ENCODE results near the gene COA6. TPM values are rescaled to one million over a fixed set of nuclear protein-coding genes. Genes with fewer than 3 reads are reported as not detected.

Gene COA6, protein sequence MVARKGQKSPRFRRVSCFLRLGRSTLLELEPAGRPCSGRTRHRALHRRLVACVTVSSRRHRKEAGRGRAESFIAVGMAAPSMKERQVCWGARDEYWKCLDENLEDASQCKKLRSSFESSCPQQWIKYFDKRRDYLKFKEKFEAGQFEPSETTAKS
- total RNA-seq (100 to 1,000 TPM in 1 of 5 donors, 10 to 100 TPM in 3, 1 to 10 TPM in 1; 8.1 to 167 (median 23.2) TPM), polyA plus RNA-seq (10 to 100 TPM; 72.0 to 85.2 (median 83.4) TPM)
- long read RNA-seq, donor 1, transcript COA6-203 (3 exons, 710 nt), result major isoform, 12 of 16 reads
- long read RNA-seq, donor 1, partial matches to known transcripts, result 0 of 16 reads
- long read RNA-seq, donor 1, other reads (novel, unspliced or antisense), result 0 of 16 reads
- long read RNA-seq, donor 2, transcript COA6-203 (3 exons, 710 nt), result major isoform, 21 of 27 reads
- long read RNA-seq, donor 2, partial matches to known transcripts, result 0 of 27 reads
- long read RNA-seq, donor 2, other reads (novel, unspliced or antisense), result 0 of 27 reads
- long read RNA-seq, donor 3, transcript COA6-203 (3 exons, 710 nt), result major isoform, 18 of 27 reads
- long read RNA-seq, donor 3, transcript COA6-201 (2 exons, 1,013 nt), result minor isoform, 6 of 27 reads
- long read RNA-seq, donor 3, partial matches to known transcripts, result 0 of 27 reads
- long read RNA-seq, donor 3, other reads (novel, unspliced or antisense), result 0 of 27 reads
- long read RNA-seq, donor 4, partial matches to known transcripts, result 0 of 4 reads
- long read RNA-seq, donor 4, other reads (novel, unspliced or antisense), result 0 of 4 reads
- long read RNA-seq, donor 5, transcript COA6-201 (2 exons, 1,013 nt), result minor isoform, 11 of 32 reads
- long read RNA-seq, donor 5, transcript COA6-203 (3 exons, 710 nt), result major isoform, 18 of 32 reads
- long read RNA-seq, donor 5, partial matches to known transcripts, result 0 of 32 reads
- long read RNA-seq, donor 5, other reads (novel, unspliced or antisense), result 0 of 32 reads
- long read RNA-seq, donor 6, result 0 reads
- long read RNA-seq, donor 7, transcript COA6-201 (2 exons, 1,013 nt), result minor isoform, 11 of 33 reads
- long read RNA-seq, donor 7, transcript COA6-203 (3 exons, 710 nt), result major isoform, 19 of 33 reads
- long read RNA-seq, donor 7, partial matches to known transcripts, result 0 of 33 reads
- long read RNA-seq, donor 7, other reads (novel, unspliced or antisense), result 0 of 33 reads
- long read RNA-seq, donor 8, transcript COA6-202 (3 exons, 641 nt), result minor isoform, 7 of 45 reads
- long read RNA-seq, donor 8, transcript COA6-203 (3 exons, 710 nt), result major isoform, 29 of 45 reads
- long read RNA-seq, donor 8, transcript COA6-201 (2 exons, 1,013 nt), result minor isoform, 9 of 45 reads
- long read RNA-seq, donor 8, partial matches to known transcripts, result 0 of 45 reads
- long read RNA-seq, donor 8, other reads (novel, unspliced or antisense), result 0 of 45 reads
- long read RNA-seq, donor 9, transcript COA6-203 (3 exons, 710 nt), result major isoform, 29 of 50 reads
- long read RNA-seq, donor 9, transcript COA6-201 (2 exons, 1,013 nt), result minor isoform, 12 of 50 reads
- long read RNA-seq, donor 9, partial matches to known transcripts, result 6 of 50 reads
- long read RNA-seq, donor 9, other reads (novel, unspliced or antisense), result 0 of 50 reads
- long read RNA-seq, donor 10, transcript COA6-203 (3 exons, 710 nt), result major isoform, 9 of 11 reads
- long read RNA-seq, donor 10, partial matches to known transcripts, result 0 of 11 reads
- long read RNA-seq, donor 10, other reads (novel, unspliced or antisense), result 0 of 11 reads

DNA sequence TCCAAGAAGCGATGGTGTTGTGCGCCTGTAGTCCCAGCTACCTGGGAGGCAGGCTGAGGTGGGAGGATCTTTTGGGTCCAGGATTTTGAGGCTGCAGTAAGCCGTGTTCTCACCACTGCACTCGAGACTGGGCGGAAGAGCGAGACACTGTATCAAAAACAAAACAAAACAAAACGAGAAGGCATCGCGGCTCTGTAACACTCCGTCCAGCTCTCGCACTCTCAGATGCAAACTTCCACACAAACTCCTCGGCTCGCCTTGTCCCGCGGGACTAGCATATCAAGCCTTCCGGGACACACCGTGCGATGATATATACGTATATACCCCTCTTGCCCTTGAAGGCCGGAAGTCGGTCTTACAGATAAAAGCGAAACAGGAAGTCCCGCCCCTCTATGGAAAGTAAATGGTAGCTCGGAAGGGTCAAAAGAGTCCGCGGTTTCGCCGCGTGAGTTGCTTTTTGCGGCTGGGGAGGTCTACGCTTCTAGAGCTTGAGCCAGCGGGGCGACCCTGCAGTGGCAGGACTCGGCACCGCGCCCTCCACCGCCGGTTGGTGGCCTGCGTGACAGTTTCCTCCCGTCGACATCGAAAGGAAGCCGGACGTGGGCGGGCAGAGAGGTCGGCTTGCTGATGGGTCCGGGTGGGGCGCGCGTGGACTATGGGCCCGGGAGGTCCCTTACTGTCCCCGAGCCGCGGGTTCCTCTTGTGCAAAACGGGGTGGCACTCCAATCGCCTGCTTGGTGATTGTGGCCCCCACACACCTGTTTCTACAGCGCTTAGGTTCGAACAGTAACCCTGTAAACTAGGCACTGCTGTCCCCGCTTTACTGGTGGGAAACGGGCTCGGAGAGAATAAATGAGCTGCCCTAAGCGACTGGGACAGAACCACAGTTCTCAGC, at the start of gene COA6:
Gene COA6 (plus strand): TSS at position 393 of the 895 bp plus-strand sequence. CDS start 11 bp downstream, at position 404.
- H3K4me1 ChIP-seq, result peaks cover 13 to 50% (median 34%) of the 10 kb centered on the region in 4 donors
- no peaks in the 10 kb centered on the region for H3K9me3 ChIP-seq
- peak; percentile 89 to 97 for DNase-seq
- H3K36me3 ChIP-seq, result peaks cover 17 to 33% (median 30%) of the 10 kb centered on the region in 4 donors
- 0 to 1% (median 0%) methylated on average over 35 to 62 of the region's 62 CpGs for WGBS, 5 donors
- TF ChIP-seq POLR2A (IDR thresholded peaks at IDR 0.05) (peak in 1 of 4 donors; percentile 73), POLR2AphosphoS5 (IDR thresholded peaks at IDR 0.05) (peak; percentile 63 to 97 (median 96)), EP300 (IDR thresholded peaks at IDR 0.05) (no peak)
- TF ChIP-seq, protein P1, sequence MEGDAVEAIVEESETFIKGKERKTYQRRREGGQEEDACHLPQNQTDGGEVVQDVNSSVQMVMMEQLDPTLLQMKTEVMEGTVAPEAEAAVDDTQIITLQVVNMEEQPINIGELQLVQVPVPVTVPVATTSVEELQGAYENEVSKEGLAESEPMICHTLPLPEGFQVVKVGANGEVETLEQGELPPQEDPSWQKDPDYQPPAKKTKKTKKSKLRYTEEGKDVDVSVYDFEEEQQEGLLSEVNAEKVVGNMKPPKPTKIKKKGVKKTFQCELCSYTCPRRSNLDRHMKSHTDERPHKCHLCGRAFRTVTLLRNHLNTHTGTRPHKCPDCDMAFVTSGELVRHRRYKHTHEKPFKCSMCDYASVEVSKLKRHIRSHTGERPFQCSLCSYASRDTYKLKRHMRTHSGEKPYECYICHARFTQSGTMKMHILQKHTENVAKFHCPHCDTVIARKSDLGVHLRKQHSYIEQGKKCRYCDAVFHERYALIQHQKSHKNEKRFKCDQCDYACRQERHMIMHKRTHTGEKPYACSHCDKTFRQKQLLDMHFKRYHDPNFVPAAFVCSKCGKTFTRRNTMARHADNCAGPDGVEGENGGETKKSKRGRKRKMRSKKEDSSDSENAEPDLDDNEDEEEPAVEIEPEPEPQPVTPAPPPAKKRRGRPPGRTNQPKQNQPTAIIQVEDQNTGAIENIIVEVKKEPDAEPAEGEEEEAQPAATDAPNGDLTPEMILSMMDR (IDR thresholded peaks at IDR 0.05), result no peak
- peak within 1 kb of the TSS; percentile 90 to 97 (median 95) for H3K27ac ChIP-seq
- no peaks in the 10 kb centered on the region for H3K27me3 ChIP-seq
- intact Hi-C loops (cut with DNase I; ENCODE audit: low total_unique reads), result no loop called here
- H3K4me3 ChIP-seq, result peak within 1 kb of the TSS; percentile 63 to 86 (median 68)

DNA sequence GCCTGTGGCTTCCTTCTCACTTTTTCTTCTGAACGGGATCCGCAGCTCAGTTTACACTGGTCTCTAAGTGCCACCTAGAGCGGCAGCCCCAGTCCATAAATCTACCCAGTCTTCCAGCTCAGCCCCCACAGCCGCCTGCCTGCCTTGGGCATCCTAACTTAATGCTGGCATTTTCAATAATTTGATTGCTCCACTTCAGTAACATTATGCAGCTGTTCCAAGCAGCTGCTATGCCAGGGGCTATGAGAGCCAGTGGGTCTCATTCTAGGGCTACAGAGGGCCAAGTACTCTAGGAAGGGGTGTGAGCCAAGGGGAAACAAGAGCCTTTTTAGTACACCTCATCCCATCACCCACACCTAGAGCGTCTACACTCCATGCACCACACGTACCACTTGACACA, 48.4 kb upstream of the COA6 start:
- intact Hi-C loops (cut with DNase I; ENCODE audit: low total_unique reads), result loop anchor here (10.0 kb wide), 1 partner anchor 210 kb away; no protein-coding TSS in a partner anchor
- 73 to 83% (median 81%) methylated on average over 6 of the region's 6 CpGs for WGBS, 5 donors

More for the DNA sequence above, 48.4 kb upstream of the COA6 start:
- Histone ChIP-seq H3K36me3 (no peaks in the 10 kb centered on the region), H3K27ac (no peak overlapping the region), H3K4me1 (peaks cover 0 to 13% (median 4%) of the 10 kb centered on the region in 4 donors), H3K4me3 (no peak overlapping the region), H3K27me3 (peaks cover 0 to 45% (median 18%) of the 10 kb centered on the region in 3 donors), H3K9me3 (no peaks in the 10 kb centered on the region)
- TF ChIP-seq POLR2AphosphoS5 (IDR thresholded peaks at IDR 0.05) (no peak), EP300 (IDR thresholded peaks at IDR 0.05) (no peak), POLR2A (IDR thresholded peaks at IDR 0.05) (no peak)
- TF ChIP-seq, protein P1 (IDR thresholded peaks at IDR 0.05), result no peak
- DNase-seq, result no peak

Measured in stomach (tissue), 19 donors.